HCT116 (cell line): ENCODE measurements around the gene RNF126.
"Not testable (repeated sequence)": the region's sequence is repeated elsewhere in the genome, so short reads cannot be mapped to it uniquely, and the experiment has no call there.

Source experiments
- CTCF ChIP-seq, 3 experiments: fragments of 200-600 bp in 1 of 3; sonication (generic) in 1 of 3; IDR thresholded peaks in 2 of 3; conservative IDR thresholded peaks in 1 of 3; 2 replicates each; pipeline ENCODE4 v1.5.1; 2012 to 2017; ENCODE audit warnings: low read depth in 2 of 3, low read length in 2 of 3, antibody characterized with exemption in 1 of 3, borderline replicate concordance in 1 of 3, control low read depth in 1 of 3, mild to moderate bottlenecking in 1 of 3, mixed read lengths in 1 of 3, mixed run types in 1 of 3, moderate library complexity in 1 of 3; ENCODE audit not compliant: insufficient read depth in 1 of 3
- EZH2 ChIP-seq: fragments of 200-600 bp; sonication (generic); IDR thresholded peaks from 2 replicates; pipeline ENCODE4 v1.6.1; 2017; ENCODE audit warnings: antibody characterized with exemption, mixed run types
- POLR2A ChIP-seq: IDR thresholded peaks from 2 replicates; pipeline ENCODE4 v1.7.0; 2011; ENCODE audit warnings: borderline replicate concordance; ENCODE audit not compliant: insufficient read depth, insufficient read length; ENCODE audit errors: extremely low read depth
- RAD21 ChIP-seq: IDR thresholded peaks from 2 replicates; pipeline ENCODE4 v1.6.1; 2012; ENCODE audit warnings: low read depth, mild to moderate bottlenecking
- TCF7L2 ChIP-seq: IDR thresholded peaks from 2 replicates; pipeline ENCODE4 v1.7.0; 2011; ENCODE audit warnings: borderline replicate concordance, inconsistent platforms; ENCODE audit not compliant: insufficient read depth, insufficient read length; ENCODE audit errors: extremely low read depth

- TF ChIP-seq CTCF (IDR thresholded peaks at IDR 0.05 in 2 of 3, conservative IDR thresholded peaks at IDR 0.05 in 1 of 3; ENCODE audit: borderline replicate concordance in 1 of 3, insufficient read depth in 1 of 3, low read depth in 2 of 3, low read length in 2 of 3) = peak in 2 of 3 experiments; percentile 43 to 88; a peak in 5 of 6 replicates
- TF ChIP-seq RAD21, POLR2A, EZH2, TCF7L2: not testable (repeated sequence)
Observed at GRCh38 chr19:605061-605971, 57.7 kb downstream of the RNF126 start.
